A549 (cell line): Measurements from ENCODE around the gene NAXD.

ENCODE experiments used
- PHF8 ChIP-seq: fragments of 200-600 bp; sonication (generic); IDR thresholded peaks from 2 replicates; pipeline ENCODE4 v1.6.1; 2016; ENCODE audit warnings: low read depth, mild to moderate bottlenecking, antibody characterized with exemption, moderate library complexity, borderline replicate concordance
- RFX5 ChIP-seq: fragments of 450-650 bp; IDR thresholded peaks from 2 replicates; pipeline ENCODE4 v1.7.1; 2014; ENCODE audit warnings: antibody characterized with exemption, mild to moderate bottlenecking, moderate library complexity
- SMC3 ChIP-seq: fragments of >200 bp; sonication (Bioruptor Twin); formaldehyde crosslinking; IDR thresholded peaks from 3 replicates; pipeline ENCODE4 v1.6.1; 2018; ENCODE audit warnings: inconsistent platforms
- TF ChIP-seq, protein P1 (sequence below): fragments of >200 bp; sonication (Bioruptor Twin); formaldehyde crosslinking; IDR thresholded peaks from 3 replicates; pipeline ENCODE4 v1.5.1; 2016

DNA sequence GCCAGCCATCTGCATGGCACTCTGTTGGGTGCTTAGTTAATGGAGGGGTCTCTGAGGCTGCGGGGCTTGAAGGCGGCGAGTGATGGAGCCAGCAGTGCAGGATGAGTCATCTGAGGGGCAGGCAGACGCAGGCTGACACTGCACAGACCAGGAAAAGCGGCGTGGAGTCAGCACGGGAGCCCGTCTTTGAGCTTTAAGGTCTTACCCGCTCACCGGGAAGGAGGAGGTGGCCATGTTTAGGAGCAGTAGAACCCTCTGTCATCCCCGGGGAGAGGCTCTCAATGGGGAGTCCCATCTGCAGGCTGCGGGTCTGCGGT, 13.1 kb downstream of the NAXD start:
- TF ChIP-seq, protein P1, sequence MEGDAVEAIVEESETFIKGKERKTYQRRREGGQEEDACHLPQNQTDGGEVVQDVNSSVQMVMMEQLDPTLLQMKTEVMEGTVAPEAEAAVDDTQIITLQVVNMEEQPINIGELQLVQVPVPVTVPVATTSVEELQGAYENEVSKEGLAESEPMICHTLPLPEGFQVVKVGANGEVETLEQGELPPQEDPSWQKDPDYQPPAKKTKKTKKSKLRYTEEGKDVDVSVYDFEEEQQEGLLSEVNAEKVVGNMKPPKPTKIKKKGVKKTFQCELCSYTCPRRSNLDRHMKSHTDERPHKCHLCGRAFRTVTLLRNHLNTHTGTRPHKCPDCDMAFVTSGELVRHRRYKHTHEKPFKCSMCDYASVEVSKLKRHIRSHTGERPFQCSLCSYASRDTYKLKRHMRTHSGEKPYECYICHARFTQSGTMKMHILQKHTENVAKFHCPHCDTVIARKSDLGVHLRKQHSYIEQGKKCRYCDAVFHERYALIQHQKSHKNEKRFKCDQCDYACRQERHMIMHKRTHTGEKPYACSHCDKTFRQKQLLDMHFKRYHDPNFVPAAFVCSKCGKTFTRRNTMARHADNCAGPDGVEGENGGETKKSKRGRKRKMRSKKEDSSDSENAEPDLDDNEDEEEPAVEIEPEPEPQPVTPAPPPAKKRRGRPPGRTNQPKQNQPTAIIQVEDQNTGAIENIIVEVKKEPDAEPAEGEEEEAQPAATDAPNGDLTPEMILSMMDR: no peak
- no peak for TF ChIP-seq SMC3
- TF ChIP-seq RFX5: no peak
- no peak for TF ChIP-seq PHF8
